GM12872 (cell line): Measurements from ENCODE around the gene ZNF280D.

Experiments
- CTCF ChIP-seq: IDR thresholded peaks from 3 replicates; pipeline ENCODE4 v1.5.1; 2011; ENCODE audit warnings: low read depth, mild to moderate bottlenecking, low read length, moderate library complexity; ENCODE audit not compliant: insufficient read depth

The ZNF280D gene

GRCh38 chr15:56619887-56620286, 113.4 kb downstream of the ZNF280D start:
- no peak for TF ChIP-seq CTCF

DNA sequence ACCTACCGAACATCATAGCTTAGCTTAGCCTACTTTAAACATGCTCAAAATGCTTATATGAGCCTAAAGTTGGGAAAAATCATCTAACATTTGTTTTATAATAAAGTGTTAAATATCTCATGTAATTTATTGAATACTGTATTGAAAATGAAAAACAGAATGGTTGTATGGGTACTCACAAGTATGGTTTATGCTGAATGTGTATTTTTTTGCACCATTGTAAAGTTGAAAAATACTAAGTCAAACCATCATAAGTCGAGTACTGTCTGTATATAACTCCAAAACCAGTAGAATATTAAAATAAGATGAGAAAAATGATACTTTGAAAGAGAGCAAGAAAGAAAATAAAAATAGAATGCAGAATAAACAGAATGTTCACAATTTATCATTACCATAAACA, 115.7 kb downstream of the ZNF280D start:
- no peak for TF ChIP-seq CTCF

- no peak for TF ChIP-seq CTCF
Measured at GRCh38 chr15:56616551-56616950, 116.8 kb downstream of the ZNF280D start.

- no peak for TF ChIP-seq CTCF
Measured at GRCh38 chr15:56613811-56614210, 119.5 kb downstream of the ZNF280D start.

DNA sequence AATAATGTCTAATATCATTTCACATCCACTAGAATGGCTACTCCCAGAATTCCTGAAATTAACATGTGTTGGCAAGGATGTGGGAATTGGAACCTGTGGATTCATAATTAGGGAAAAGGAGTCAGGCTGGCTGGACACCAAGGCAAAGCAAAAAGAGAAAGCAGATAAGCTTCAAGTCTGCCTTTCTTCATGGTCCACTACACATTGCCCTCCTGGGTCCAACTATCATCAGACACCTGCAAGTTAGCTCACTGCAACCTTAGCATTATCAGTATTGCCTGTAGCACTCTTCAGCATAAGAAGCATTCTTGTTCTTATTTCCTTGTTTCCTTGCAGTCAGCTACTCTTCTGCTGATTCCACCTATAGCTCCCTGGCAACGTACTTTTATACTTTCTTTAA, 124.3 kb downstream of the ZNF280D start:
- TF ChIP-seq CTCF, result no peak

GRCh38 chr15:56608140-56608778, 125.0 kb downstream of the ZNF280D start:
- no peak for TF ChIP-seq CTCF

DNA sequence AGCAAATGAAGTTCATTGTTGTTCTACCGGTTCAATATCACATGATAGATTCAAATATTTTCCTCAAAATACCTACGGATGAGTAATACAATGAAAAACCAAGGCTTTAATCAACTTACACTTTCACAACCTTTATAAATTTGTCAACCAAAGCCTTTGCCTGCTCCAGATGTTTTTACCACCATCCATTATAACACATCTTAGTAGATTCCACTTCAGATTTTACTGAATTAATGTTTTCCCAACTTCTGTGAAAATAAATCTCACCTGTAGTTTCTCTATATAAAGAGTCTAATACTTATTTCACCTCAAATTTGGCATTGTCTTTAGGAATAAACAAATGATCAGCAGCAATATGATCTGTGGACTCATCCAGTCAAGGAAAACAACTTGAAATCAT, 131.1 kb downstream of the ZNF280D start:
- no peak for TF ChIP-seq CTCF
